Femur (tissue), 1 donor: Measurements from ENCODE around the gene GRAMD1B.
"Not testable (repeated sequence)": the region's sequence is repeated elsewhere in the genome, so short reads cannot be mapped to it uniquely, and the experiment has no call there.

Experiments
- DNase-seq: peaks from one replicate; pipeline ENCODE4 v3.0.0-alpha.2; 2017

The GRAMD1B gene

GRCh38 chr11:123513309-123513708 lies 83.2 kb downstream of the GRAMD1B start:
- not testable (repeated sequence) for DNase-seq

- DNase-seq, result no peak
Observed at GRCh38 chr11:123516238-123516637, 86.2 kb downstream of the GRAMD1B start.

GRCh38 chr11:123517559-123518364 lies 87.7 kb downstream of the GRAMD1B start:
- no peak for DNase-seq

GRCh38 chr11:123518496-123519054 lies 88.5 kb downstream of the GRAMD1B start:
- DNase-seq, result no peak

- DNase-seq, result no peak
Observed at GRCh38 chr11:123519055-123519796, 89.2 kb downstream of the GRAMD1B start.

- no peak for DNase-seq
Observed at GRCh38 chr11:123519797-123520193, 89.7 kb downstream of the GRAMD1B start.

GRCh38 chr11:123520476-123520875 lies 90.4 kb downstream of the GRAMD1B start:
- DNase-seq, result not testable (repeated sequence)

- no peak for DNase-seq
Observed at GRCh38 chr11:123521001-123521400, 90.9 kb downstream of the GRAMD1B start.

GRCh38 chr11:123521930-123522329 lies 91.9 kb downstream of the GRAMD1B start:
- DNase-seq, result no peak

GRCh38 chr11:123523539-123523938 lies 93.5 kb downstream of the GRAMD1B start:
- DNase-seq, result no peak

GRCh38 chr11:123525097-123525496 lies 95.0 kb downstream of the GRAMD1B start:
- DNase-seq, result no peak

GRCh38 chr11:123525511-123525918 lies 95.4 kb downstream of the GRAMD1B start:
- DNase-seq, result no peak

GRCh38 chr11:123526027-123526805 lies 96.1 kb downstream of the GRAMD1B start:
- no peak for DNase-seq

- no peak for DNase-seq
Observed at GRCh38 chr11:123526918-123527317, 96.8 kb downstream of the GRAMD1B start.

GRCh38 chr11:123527526-123527925 lies 97.5 kb downstream of the GRAMD1B start:
- DNase-seq, result no peak

GRCh38 chr11:123527947-123528346 lies 97.9 kb downstream of the GRAMD1B start:
- no peak for DNase-seq

GRCh38 chr11:123531325-123531724 lies 101.3 kb downstream of the GRAMD1B start:
- DNase-seq, result no peak

GRCh38 chr11:123532131-123532530 lies 102.1 kb downstream of the GRAMD1B start:
- no peak for DNase-seq

- DNase-seq, result no peak
Observed at GRCh38 chr11:123535401-123535800, 105.3 kb downstream of the GRAMD1B start.

GRCh38 chr11:123536690-123537437 lies 106.8 kb downstream of the GRAMD1B start:
- peak; percentile 34 for DNase-seq

GRCh38 chr11:123537726-123538125 lies 107.7 kb downstream of the GRAMD1B start:
- DNase-seq, result no peak

GRCh38 chr11:123543797-123544196 lies 113.7 kb downstream of the GRAMD1B start:
- DNase-seq, result no peak
